Activated T-cell treated with anti-CD3 and anti-CD28 coated beads, Interleukin-2, amount 50 U/mL, for 24 hours (primary cell): ENCODE measurements around the gene SLC7A14.

Experiments
- DNase-seq: peaks from one replicate; pipeline ENCODE4 v3.0.0-alpha.2; 2020
- H3K27ac Mint-ChIP-seq: 2 replicates; pipeline ENCODE4 v1.8.0; 2020; ENCODE audit warnings: mild to moderate bottlenecking, mixed read lengths
- H3K27me3 Mint-ChIP-seq: 2 replicates; pipeline ENCODE4 v1.8.0; 2020; ENCODE audit warnings: mixed read lengths
- H3K36me3 Mint-ChIP-seq: 2 replicates; pipeline ENCODE4 v1.8.0; 2020; ENCODE audit warnings: low read depth, mixed read lengths
- H3K4me1 Mint-ChIP-seq: 2 replicates; pipeline ENCODE4 v1.8.0; 2020; ENCODE audit warnings: low read depth, mixed read lengths
- H3K4me3 Mint-ChIP-seq: 2 replicates; pipeline ENCODE4 v1.8.0; 2020; ENCODE audit warnings: mild to moderate bottlenecking, moderate library complexity, mixed read lengths
- H3K9me3 Mint-ChIP-seq: 2 replicates; pipeline ENCODE4 v1.8.0; 2020; ENCODE audit warnings: mixed read lengths

Gene SLC7A14

DNA sequence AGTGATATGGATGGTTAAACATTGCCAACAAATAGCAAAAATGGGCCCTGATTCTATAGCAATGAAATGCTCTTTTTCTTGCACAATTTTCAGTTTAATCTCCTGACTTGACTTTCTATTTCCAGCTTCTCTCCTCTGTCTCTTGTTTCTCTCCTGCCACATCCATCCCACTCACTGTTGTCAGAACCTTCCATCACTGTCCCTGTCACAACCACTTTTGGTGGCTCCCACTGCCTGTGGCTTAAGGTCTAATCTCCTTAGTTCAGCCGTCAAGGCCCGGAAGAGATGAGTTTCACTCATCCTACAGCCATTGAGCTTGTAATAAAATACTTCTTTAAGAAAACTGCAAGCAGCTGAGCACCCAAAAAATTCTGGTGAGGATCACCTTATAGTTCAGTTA, 19.5 kb downstream of the SLC7A14 start:
- no peak for DNase-seq
- H3K36me3 Mint-ChIP-seq = no peaks in the 10 kb centered on the region
- no peak overlapping the region for H3K27ac Mint-ChIP-seq
- peaks cover 22% of the 10 kb centered on the region for H3K27me3 Mint-ChIP-seq
- peaks cover 2% of the 10 kb centered on the region for H3K9me3 Mint-ChIP-seq
- no peak overlapping the region for H3K4me3 Mint-ChIP-seq
- H3K4me1 Mint-ChIP-seq = peaks cover 13% of the 10 kb centered on the region

DNA sequence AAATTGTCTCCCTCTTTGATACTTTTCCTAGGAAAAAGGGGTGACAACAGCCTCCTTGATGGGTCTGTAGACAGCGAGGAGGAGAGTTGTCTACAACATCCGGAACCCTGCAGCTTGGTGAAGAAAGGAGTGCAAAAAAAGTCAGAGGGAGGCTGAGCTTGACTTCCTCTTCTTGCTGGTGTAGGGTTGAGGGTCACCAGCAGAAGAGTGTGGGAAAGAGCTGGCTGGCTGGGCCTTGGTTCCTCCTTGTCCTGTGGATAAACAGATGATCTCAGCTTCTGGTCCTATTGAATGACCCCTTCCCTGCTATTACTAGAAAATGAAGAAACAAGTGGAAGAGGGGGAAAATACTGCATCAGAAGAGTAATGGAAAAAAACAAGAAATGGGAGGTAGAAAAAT, 20.4 kb downstream of the SLC7A14 start:
- Mint-ChIP-seq H3K36me3 (no peaks in the 10 kb centered on the region), H3K4me1 (peaks cover 18% of the 10 kb centered on the region)

DNA sequence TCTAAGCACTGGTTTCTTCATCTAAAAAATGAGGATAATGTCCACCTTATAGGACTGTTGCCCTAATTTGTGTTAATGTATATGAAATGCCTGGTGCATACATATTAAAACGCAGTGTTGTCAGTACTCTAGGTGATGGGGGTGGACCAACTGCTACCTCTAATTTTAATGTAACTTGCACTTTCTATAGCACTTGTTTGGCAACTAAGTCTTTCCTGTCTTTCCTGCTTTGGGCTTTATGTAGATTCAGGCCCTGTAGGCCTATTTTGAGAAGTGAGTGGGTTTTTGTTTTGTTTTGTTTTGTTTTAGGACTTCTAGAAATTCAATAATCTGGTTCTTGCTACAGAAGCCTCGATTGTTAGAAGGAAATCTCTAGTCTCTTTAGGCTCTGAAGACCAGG, 21.2 kb downstream of the SLC7A14 start:
- Mint-ChIP-seq H3K9me3 (peaks cover 2% of the 10 kb centered on the region), H3K27ac (no peak overlapping the region), H3K4me3 (no peak overlapping the region), H3K4me1 (peaks cover 20% of the 10 kb centered on the region), H3K36me3 (no peaks in the 10 kb centered on the region), H3K27me3 (peaks cover 24% of the 10 kb centered on the region)
- no peak for DNase-seq

More for the DNA sequence above, 20.4 kb downstream of the SLC7A14 start:
- DNase-seq = no peak
- H3K4me3 Mint-ChIP-seq = no peak overlapping the region
- H3K27me3 Mint-ChIP-seq = peaks cover 23% of the 10 kb centered on the region
- no peak overlapping the region for H3K27ac Mint-ChIP-seq
- H3K9me3 Mint-ChIP-seq = peaks cover 2% of the 10 kb centered on the region

DNA sequence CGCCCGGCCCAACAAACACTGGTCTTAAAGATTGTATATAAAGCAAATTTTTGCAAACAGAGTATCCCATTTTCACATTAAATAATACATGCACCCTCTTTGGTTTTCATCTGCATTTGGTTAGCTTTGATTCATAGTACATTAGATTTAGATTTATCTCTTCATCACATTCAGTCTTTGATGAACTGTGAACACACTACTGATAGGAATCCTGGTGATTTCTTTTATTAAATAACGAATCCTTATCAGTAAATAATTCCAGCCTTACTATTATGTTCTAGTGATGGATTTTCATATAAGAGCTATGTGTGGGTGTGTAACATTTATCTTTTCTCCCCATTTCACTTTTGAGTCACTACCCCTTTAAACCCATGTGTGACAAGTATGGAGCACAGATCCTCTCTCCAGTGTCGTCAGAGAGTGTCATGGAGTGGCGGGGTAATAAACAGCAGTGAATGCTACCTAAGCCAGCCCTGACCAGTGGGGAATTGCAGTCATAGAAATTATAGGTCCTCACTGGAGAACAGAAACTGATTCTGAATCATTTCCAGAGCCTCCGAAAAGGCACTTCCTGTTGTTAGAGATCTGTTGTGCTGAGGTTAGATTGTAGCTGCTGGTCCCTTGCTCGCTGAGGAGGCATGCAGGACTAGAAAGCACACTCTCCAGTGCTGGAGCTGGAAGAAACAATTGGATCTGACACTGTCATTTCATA, 22.0 kb downstream of the SLC7A14 start:
- Mint-ChIP-seq H3K36me3 (no peaks in the 10 kb centered on the region), H3K4me3 (no peak overlapping the region), H3K27ac (no peak overlapping the region), H3K27me3 (peaks cover 25% of the 10 kb centered on the region), H3K4me1 (peaks cover 20% of the 10 kb centered on the region), H3K9me3 (peaks cover 2% of the 10 kb centered on the region)
- DNase-seq = no peak

DNA sequence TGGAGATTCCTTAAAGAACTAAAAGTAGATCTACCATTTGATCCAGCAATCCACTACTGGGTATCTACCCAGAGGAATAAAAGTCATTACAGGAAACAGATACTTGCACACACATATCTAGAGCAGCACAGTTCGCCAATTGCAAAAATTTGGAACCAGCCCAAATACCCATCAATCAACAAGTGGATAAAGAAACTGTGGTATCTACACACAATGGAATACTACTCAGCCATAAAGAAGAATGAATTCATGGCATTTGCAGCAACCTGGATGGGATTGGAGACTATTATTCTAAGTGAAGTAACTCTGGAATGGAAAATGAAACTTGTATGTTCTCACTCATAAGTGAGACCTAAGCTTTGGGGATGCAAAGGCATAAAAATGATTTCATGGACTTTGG, 23.8 kb downstream of the SLC7A14 start:
- Mint-ChIP-seq H3K4me3 (no peak overlapping the region), H3K27ac (no peak overlapping the region), H3K4me1 (peaks cover 20% of the 10 kb centered on the region), H3K27me3 (peaks cover 35% of the 10 kb centered on the region), H3K9me3 (no peaks in the 10 kb centered on the region), H3K36me3 (no peaks in the 10 kb centered on the region)
- no peak for DNase-seq

DNA sequence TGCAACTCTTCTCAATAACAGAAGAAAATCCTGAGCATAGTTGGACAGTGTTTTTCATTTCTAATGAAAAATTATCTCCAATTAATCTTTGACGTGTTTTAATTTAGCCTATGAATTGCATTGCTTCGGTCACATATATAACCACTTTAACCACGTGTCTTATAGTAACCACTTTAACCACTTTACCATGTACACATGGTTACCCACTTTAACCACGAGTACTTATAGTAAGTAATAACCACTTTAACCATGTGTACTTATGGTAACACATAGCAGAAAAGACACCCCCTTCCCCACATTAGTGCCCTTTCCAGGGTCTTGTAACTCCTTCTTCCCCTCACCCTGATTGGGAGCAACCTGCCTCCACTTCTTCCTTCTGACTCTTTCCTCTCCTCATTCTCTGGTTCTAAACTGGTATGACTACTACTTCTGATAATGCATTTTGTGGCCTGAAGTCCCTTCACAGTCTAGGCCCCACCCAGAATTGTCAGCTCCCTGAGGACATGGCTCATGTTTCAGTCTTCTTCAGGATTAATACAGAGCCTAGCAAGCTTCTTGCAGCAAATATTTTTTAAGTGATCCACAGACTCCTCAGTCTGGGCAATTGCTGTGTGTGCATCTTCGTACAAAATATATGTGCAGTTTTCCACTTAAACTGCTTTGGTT, 25.0 kb downstream of the SLC7A14 start:
- Mint-ChIP-seq H3K27me3 (peaks cover 37% of the 10 kb centered on the region), H3K4me1 (peaks cover 20% of the 10 kb centered on the region), H3K4me3 (no peak overlapping the region), H3K27ac (no peak overlapping the region), H3K9me3 (no peaks in the 10 kb centered on the region), H3K36me3 (no peaks in the 10 kb centered on the region)
- DNase-seq = no peak

DNA sequence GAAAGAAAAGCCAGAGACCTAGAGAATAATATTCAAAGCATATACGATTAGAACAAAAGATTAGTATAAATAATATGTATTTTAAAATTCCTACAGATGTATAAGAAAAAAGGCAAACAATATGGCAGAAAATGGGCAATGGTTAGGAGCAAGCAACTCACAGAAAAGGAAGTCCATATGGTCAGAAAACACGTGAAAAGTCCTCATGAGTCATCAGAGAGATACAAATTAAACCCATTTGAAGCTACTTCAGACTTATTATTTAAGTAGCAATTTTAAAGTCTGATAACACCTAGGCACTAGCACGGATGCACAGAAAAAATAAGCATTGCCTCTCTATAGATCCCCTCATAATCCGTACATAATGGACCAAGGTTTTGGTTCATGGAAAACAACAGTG, 25.6 kb downstream of the SLC7A14 start:
- no peaks in the 10 kb centered on the region for H3K36me3 Mint-ChIP-seq
- H3K4me3 Mint-ChIP-seq = no peak overlapping the region
- peaks cover 33% of the 10 kb centered on the region for H3K27me3 Mint-ChIP-seq
- H3K9me3 Mint-ChIP-seq = no peaks in the 10 kb centered on the region
- DNase-seq = no peak
- no peak overlapping the region for H3K27ac Mint-ChIP-seq
- peaks cover 20% of the 10 kb centered on the region for H3K4me1 Mint-ChIP-seq

DNA sequence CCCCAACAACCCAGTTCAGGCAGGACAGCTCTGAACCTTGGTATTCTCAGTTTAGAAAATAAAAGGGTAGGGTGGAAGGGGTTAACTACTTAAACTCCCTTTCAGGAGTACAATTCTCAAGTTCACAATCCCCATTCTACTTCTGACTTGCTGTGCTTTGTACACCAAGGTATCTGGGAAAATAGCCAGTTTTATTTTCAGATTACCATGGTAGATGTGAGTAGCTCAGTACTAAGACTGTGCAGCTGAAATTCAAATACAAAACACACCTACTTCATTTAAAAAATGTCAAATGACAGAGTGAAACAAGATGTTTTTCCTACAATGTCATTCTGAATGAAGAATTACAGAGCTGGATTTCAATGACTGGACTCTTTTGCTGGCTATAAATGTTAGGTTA, 27.4 kb downstream of the SLC7A14 start:
- Mint-ChIP-seq H3K27ac (no peak overlapping the region), H3K4me3 (no peak overlapping the region), H3K4me1 (peaks cover 7% of the 10 kb centered on the region), H3K9me3 (no peaks in the 10 kb centered on the region), H3K36me3 (no peaks in the 10 kb centered on the region), H3K27me3 (peaks cover 41% of the 10 kb centered on the region)
- no peak for DNase-seq

DNA sequence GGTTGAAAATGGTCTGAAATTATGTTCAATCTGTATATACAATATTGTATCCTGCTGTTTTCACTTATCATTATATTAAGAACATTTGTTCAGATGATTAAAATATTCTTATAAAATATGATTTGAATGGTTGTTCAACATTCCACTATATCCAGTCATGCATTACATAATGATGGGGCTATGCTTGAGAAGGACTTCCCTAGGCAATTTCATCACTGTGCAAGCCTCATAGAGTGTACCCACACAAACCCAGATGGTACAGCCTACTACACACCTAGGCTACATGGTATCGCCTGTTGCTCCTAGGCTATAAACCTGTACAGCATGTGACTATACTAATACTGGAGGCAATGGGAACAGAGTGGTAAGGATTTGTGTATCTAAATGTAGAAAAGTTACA, 30.5 kb downstream of the SLC7A14 start:
- DNase-seq = no peak
- Mint-ChIP-seq H3K36me3 (no peaks in the 10 kb centered on the region), H3K4me3 (no peak overlapping the region), H3K9me3 (no peaks in the 10 kb centered on the region), H3K27ac (no peak overlapping the region), H3K4me1 (peaks cover under 1% of the 10 kb centered on the region), H3K27me3 (peaks cover 44% of the 10 kb centered on the region)

DNA sequence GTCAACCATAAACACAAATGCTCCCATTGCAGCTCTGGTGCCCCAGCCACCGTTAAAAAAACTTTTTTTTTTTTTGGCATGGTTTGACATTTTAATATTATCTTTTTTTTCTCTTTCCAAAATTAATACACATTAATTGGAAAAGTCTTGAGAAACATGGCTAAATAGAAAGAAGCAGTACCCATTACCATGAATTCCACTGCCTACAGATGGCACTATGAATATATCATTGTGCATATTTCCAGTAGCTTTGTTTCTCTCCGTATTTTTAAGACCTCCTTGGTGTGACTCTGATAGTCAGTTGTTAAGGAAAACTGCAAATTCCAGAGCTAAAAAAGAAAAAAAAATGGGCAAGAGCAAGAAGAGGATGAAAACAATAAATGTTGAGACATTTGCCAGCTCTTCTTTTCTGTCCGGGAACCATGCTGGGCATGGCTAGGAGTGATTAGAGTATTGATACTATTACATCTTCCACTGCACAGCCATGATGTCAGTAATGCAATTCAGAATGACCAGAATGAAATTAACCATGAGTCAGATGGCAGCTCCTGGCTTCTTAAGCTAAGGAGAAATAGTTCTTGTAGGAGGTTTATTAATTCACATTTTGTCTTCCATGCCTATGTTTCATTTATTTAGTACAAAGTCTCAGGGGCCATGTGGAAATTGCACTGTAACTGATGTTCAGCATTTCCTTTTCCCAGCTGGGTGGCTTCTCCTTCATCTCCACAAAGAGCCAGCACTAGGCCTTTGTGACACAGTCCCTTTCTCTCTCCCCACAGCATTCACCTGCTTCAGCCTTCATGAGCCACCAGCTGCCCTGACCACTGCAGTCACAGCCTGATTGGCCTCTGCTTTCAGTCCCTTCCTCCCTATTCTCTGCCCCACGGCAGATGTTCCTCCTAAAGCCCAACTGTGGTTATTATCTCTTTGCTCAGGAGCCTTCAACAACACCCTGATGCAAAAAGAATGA, 31.8 kb downstream of the SLC7A14 start:
- H3K4me3 Mint-ChIP-seq = no peak overlapping the region

DNA sequence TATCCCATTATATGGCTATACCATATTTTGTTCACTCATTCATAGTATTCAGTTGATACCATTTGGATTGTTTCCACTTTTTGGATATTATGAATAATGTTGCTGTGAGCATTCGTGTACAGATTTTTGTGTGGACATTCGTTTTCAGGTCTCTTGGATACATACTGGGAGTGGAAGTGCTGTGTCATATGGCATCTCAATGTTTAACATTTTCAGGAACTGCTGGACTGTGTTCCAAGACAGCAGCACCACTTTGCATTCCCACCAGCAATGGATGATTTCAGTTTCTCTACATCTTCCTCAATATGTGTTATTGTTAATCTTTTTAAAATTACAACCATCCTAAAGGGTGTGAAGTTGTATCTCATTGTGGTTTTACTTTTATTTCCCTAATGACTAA, 34.6 kb downstream of the SLC7A14 start:
- Mint-ChIP-seq H3K4me1 (no peaks in the 10 kb centered on the region), H3K27ac (no peak overlapping the region), H3K4me3 (no peak overlapping the region), H3K36me3 (no peaks in the 10 kb centered on the region), H3K9me3 (no peaks in the 10 kb centered on the region), H3K27me3 (peaks cover 36% of the 10 kb centered on the region)
- no peak for DNase-seq

More for the DNA sequence above, 31.8 kb downstream of the SLC7A14 start:
- Mint-ChIP-seq H3K27me3 (peaks cover 45% of the 10 kb centered on the region), H3K9me3 (no peaks in the 10 kb centered on the region), H3K4me1 (no peaks in the 10 kb centered on the region), H3K27ac (no peak overlapping the region), H3K36me3 (no peaks in the 10 kb centered on the region)
- DNase-seq = no peak

DNA sequence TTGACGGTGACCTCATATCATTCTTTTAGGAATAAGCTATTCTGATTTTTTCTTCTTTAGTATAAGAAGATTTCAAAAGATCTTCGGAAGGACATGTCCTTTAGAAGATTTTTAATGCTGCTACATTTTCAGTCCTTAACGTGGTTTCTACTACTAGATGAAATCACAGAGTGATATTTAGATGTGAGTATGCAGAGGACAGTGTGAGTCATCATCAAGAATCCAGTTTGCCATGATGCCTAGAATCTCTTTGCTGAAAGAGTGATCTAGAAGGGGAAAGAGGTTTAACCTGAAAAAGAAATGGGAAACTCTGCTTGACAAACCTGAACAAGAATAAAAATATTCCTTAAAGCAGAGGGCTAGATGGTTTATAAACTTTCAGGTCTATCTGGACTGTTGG, 43.2 kb downstream of the SLC7A14 start:
- H3K27me3 Mint-ChIP-seq = peaks cover 45% of the 10 kb centered on the region
- no peaks in the 10 kb centered on the region for H3K36me3 Mint-ChIP-seq
- no peaks in the 10 kb centered on the region for H3K4me1 Mint-ChIP-seq
- DNase-seq = no peak
- H3K4me3 Mint-ChIP-seq = no peak overlapping the region
- H3K27ac Mint-ChIP-seq = no peak overlapping the region
- no peaks in the 10 kb centered on the region for H3K9me3 Mint-ChIP-seq

DNA sequence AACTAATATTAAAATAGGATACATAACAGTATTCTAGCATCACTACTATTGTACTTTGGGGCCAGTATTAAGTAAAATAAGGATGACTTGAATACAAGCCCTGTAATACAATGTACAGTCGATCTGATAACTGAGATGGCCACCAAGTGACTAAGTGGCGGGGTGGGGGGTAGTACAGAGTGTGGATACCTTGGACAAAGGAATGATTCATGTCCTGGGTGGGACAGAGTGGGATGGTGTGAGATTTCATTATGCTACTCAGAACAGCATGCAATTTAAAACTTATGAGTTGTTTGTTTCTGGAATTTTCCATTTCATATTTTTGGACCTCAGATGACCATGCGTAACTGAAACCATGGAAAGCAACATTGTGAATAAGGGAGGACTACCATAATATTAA, 46.0 kb downstream of the SLC7A14 start:
- no peak for DNase-seq
- Mint-ChIP-seq H3K9me3 (no peaks in the 10 kb centered on the region), H3K4me3 (no peak overlapping the region), H3K36me3 (no peaks in the 10 kb centered on the region), H3K27ac (no peak overlapping the region), H3K4me1 (no peaks in the 10 kb centered on the region), H3K27me3 (peaks cover 55% of the 10 kb centered on the region)

DNA sequence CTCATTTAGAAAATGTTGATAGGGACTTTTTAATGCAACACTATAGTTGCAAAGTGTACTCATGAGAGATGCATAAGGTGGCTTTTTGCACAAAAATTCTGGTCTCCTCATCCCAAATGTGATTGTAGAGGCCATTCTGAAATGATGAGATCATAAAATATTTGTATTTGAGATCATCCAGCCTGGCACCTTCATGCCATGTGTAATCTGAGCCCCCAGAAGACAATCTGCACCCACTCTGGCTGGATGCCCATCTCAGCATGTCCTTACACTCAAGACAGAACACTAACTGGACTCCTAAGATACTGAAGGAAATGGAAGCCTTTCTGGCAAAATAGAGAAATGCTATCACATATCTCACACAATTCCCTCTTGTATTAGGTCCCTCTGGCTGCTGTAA, 49.2 kb downstream of the SLC7A14 start:
- Mint-ChIP-seq H3K4me1 (no peaks in the 10 kb centered on the region), H3K27ac (no peak overlapping the region), H3K4me3 (no peak overlapping the region), H3K36me3 (no peaks in the 10 kb centered on the region), H3K9me3 (no peaks in the 10 kb centered on the region), H3K27me3 (peaks cover 44% of the 10 kb centered on the region)
- DNase-seq = no peak
